HG03342 (cell line): ENCODE data around the gene LAMA3.

Source experiments
- ATAC-seq: cut with Tn5 transposase; IDR thresholded peaks from one replicate; pipeline ENCODE4 v1.9.1; 2021; ENCODE audit warnings: mild to moderate bottlenecking, moderate library complexity; ENCODE audit not compliant: unreplicated experiment

Gene LAMA3

GRCh38 chr18:23812546-23813440, 123.5 kb downstream of the LAMA3 start:
- no peak for ATAC-seq

- ATAC-seq, result no peak
Observed at GRCh38 chr18:23814991-23815614, 125.8 kb downstream of the LAMA3 start.

GRCh38 chr18:23816021-23816420, 126.8 kb downstream of the LAMA3 start:
- ATAC-seq, result no peak

DNA sequence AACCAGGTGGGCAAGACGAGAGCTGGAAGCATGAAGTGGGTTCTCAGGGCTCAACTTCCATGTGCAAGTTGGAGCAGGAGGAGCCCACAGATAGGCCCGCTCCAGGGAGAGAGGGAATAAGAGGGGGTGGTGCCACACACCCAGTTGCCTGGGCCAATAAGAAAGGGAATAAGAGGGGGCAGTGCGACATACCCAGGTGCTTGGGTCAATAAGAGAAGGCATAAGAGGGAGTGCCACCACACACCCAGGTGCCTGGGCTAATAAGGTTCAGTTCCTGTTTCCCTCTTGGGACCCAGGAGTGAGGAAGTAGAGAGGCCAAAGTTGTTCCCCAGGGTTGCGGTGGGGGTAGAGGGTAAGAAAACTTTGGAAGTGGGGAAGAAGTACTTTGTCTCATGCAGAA, 127.5 kb downstream of the LAMA3 start:
- ATAC-seq, result no peak

GRCh38 chr18:23819001-23819400, 129.7 kb downstream of the LAMA3 start:
- no peak for ATAC-seq

DNA sequence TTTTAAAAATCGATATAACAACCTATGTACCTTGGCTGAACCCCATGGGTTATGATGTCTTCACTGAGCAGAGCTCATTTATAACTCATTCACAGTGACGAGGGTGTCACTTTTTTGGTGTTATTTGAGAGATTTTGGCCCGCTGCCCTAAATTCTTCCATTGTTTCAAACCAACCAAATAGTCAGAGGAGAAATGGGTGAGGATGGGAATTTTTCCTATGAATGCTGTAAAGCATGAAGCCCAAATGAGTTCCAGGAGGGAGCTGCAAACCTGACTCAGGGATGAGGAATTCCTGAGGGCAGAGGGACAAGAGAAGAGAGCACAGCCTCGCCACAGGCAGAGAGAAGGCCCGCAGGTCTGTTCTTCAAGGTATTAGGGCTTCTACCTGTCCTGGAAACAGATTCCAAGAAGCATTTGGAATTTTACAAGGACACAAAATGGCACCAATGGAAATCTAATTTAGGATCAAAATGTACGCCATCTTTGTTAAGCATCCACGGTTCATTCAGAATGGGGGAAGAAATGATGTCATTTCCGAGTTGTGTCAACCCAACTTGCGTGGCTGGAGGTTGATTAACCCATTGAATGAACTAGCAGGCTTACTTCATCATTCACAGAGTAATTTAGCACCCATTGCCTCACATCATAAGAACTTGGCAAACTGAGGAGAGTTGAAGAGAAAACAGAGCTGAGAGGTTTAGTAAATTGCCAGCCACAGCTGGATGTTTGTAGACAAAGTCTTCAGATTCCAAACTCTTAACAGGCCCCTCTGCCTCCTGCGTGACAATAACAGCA, 133.5 kb downstream of the LAMA3 start:
- no peak for ATAC-seq

GRCh38 chr18:23824240-23824639, 135.0 kb downstream of the LAMA3 start:
- no peak for ATAC-seq

DNA sequence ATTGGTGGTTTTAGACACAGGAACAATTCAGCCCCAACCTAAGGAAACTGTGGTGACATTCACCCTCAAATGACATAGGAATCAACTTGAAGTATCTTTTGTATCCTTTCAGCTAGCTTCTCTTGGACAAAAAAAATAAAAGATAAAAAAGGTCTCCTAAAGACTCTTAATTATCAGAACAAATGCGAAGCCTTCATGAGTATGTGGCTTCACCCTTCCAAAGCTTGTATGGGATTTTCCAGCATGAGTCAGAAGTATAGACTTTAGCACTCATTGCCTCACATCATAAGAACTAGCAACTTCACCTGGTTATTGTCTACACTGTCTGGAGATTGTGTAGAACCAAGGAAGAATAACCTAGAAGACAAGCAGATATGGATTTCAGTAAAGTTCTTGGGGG, 135.4 kb downstream of the LAMA3 start:
- no peak for ATAC-seq

GRCh38 chr18:23825496-23825895, 136.2 kb downstream of the LAMA3 start:
- no peak for ATAC-seq

DNA sequence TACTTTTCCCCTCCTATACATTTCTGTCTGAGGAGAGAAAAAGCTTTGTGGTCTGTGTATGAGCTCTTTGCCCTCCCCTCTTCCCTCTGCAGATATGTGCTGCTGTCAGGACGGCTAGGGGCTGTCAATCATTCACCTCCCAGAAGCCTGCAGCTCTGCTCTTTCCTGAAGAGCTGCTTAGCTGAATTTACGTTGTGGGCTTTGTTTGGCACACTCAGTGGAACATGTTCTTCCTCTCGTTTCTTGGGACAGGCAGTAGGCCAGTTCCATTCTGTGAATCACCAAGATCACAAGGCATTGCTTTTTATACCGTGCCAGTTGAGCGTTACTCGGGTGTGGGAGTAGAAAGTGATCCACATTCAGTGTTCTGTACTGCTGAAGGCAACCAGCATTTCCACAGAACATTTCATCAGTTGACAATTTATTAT, 136.7 kb downstream of the LAMA3 start:
- ATAC-seq, result no peak

- no peak for ATAC-seq
Observed at GRCh38 chr18:23826850-23827620, 137.8 kb downstream of the LAMA3 start.

DNA sequence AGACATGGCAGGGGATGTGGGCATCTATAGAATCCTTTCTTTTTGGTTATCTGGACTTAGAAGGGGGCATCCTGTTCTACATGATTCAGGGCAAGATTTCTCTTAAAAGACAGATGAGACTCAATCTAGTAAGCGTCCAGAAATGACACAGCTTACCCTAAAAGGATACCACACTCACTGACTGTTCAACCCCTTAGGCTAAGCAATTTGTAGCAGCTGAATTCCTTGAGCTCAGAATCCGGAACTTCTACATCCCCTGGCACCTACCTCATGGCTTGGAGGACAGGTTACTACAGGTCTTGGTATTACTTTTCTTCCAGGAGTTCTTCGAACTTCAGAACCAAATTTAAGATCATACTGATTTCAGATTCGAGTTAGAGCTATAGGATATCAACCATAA, 138.4 kb downstream of the LAMA3 start:
- ATAC-seq, result no peak

- ATAC-seq, result peak; percentile 98
Observed at GRCh38 chr18:23828426-23828825, 139.2 kb downstream of the LAMA3 start.

DNA sequence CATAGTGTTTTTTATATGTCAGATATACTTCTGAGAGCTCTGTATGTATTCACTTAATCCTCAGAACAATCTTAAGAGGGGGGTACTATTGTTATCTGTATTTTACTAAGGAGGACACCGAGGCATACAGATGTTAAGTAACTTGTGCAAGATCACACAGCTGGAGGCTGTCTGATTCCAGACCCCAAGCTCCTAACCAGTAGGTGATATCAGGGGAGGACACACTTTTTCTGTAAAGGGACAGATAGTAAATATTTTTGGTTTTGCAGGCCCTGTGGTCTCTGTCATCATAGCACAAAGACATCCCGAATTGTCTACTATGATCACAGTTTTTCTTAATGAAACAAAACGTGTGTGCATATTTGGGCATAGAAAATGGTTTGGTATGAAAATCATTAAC, 143.7 kb downstream of the LAMA3 start:
- ATAC-seq, result no peak

DNA sequence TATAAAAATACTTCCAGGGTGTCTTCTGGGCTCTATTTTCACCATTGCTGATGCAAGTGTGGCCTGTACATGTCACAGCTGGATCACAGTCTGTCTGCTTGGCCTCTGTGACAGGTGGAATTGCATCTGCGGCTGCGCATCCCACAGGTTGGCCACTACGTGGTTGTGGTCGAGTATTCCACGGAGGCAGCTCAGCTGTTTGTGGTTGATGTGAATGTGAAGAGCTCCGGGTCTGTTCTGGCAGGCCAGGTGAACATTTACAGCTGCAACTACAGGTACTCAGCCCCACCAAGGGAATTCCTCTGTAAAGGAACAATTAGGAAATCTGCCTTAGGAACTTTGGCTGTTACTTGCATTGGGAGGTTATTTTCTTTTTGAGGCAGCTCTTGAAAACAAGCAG, 144.5 kb downstream of the LAMA3 start:
- no peak for ATAC-seq

DNA sequence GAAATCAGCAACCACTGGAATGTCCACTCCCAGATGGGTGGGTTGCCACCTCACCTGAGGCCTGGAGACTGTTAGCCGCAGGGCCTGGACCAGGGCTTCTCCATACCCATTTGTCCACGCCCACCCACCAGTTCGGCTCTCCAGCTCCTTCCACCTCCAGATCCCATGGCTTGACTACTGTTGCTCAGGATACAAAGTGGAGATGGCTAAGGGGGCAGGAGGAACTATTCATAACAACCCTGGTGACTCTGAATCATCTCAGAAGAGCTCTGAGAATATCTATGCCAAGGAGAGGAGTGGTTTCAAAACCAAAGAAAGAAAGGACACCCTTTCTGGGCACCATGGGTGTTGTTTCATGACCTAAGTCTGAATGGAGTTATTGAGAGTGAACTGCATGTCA, 145.8 kb downstream of the LAMA3 start:
- no peak for ATAC-seq

GRCh38 chr18:23835506-23835905, 146.3 kb downstream of the LAMA3 start:
- no peak for ATAC-seq

DNA sequence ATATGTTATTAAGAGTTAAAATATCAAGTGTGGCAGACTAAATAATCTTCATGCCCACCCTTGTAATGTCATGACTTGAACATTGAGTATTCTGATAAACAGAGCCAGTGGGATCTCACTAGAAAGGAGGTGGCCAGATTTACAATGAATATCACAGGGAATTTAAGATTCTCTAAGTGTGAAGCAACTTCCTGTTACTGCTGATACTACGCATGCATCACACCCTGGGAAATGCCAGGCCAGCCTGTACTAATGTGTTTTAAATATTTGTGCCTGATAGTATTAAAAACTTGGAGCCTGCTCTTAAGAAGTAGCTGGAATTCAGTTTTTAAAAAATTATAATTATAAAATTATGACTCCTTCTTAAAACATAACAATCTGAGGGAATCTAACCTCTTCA, 148.3 kb downstream of the LAMA3 start:
- no peak for ATAC-seq

DNA sequence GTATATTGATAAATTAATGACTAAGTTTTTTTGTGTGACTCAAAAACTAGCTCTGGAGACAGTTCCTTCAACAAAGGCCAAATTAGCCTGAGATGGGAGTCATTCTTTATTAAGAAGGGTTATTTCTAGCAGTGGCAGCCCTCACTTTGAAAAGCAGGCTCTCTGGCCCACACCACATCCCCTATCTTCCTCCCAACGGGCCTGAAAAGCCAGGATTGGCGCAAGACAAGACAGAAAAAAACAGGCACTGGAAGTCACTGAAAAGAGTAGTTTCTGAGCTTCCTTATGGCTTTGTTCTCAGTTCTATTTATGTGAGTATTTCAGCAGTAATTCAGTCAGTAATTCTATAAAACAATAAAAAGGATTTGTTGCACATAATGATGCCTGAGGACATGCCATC, 149.0 kb downstream of the LAMA3 start:
- no peak for ATAC-seq

DNA sequence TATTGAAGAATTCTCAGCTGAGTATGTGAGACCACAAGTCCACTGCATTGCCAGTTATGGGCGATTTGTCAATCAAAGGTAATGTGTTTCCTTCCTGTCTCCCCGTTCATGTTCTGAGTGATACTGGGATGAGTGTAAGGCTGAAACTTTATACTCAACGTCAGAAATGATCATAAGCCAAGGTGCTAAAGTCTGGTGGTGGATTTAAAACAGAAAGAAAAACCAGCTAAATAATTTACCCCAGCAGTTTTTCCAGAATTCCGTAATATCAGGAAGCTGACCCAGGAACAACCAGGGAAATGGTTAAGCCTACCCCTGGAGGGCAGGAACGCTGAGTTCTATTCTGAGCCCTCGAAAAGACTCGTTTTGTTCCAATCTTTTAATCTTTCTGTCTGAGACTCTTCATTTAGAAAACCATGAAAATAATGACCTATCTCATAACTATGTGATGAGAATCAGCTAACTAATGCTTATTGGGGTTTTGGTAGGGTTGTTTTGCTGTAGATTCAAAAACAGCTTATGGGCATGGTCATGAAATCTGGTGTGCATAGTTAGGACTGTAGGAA, 149.6 kb downstream of the LAMA3 start:
- ATAC-seq, result no peak

GRCh38 chr18:23842305-23842704, 153.1 kb downstream of the LAMA3 start:
- ATAC-seq, result no peak
